Liver (tissue), 9 donors: Measurements from ENCODE around the gene EXOC4. TPM values are rescaled to one million over a fixed set of nuclear protein-coding genes. Genes with fewer than 3 reads are reported as not detected.

Experiments used
- DNase-seq: peaks from one replicate; pipeline ENCODE4 v3.0.0-alpha.2; 2017; ENCODE audit warnings: low spot score
- H3K27ac ChIP-seq, 2 donors: one replicate each; pipeline ENCODE4 v1.7.0; 2013; ENCODE audit warnings: inconsistent platforms in 2 of 2, low read length in 2 of 2, control low read depth in 1 of 2, low read depth in 1 of 2, mild to moderate bottlenecking in 1 of 2
- H3K27me3 ChIP-seq, 4 donors: one replicate each; pipeline versions ENCODE4 v1.6.1 to v1.7.0; 2013; ENCODE audit warnings: low read length in 3 of 4, inconsistent platforms in 1 of 4, mild to moderate bottlenecking in 1 of 4, moderate library complexity in 1 of 4; ENCODE audit not compliant: control insufficient read depth in 4 of 4, insufficient read depth in 4 of 4
- H3K36me3 ChIP-seq, 4 donors: one replicate each; pipeline versions ENCODE4 v1.6.1 to v1.7.0; 2013; ENCODE audit warnings: low read length in 3 of 4, mild to moderate bottlenecking in 3 of 4, low read depth in 1 of 4, moderate library complexity in 1 of 4; ENCODE audit not compliant: control insufficient read depth in 4 of 4, insufficient read depth in 3 of 4
- H3K4me1 ChIP-seq, 4 donors: one replicate each; pipeline versions ENCODE4 v1.6.1 to v1.7.0; 2013; ENCODE audit warnings: low read length in 3 of 4, mild to moderate bottlenecking in 3 of 4, moderate library complexity in 1 of 4; ENCODE audit not compliant: control insufficient read depth in 4 of 4, insufficient read depth in 4 of 4
- H3K4me3 ChIP-seq, 3 donors: one replicate each; pipeline versions ENCODE4 v1.6.1 to v1.7.0; 2013; ENCODE audit warnings: low read length in 3 of 3, control low read depth in 1 of 3, low read depth in 1 of 3, mild to moderate bottlenecking in 1 of 3
- H3K9ac ChIP-seq, 2 donors: one replicate each; pipeline ENCODE4 v1.7.0; 2013; ENCODE audit warnings: low read length in 2 of 2, mild to moderate bottlenecking in 2 of 2, moderate library complexity in 2 of 2, control low read depth in 1 of 2, low read depth in 1 of 2
- H3K9me3 ChIP-seq, 4 donors: one replicate each; pipeline versions ENCODE4 v1.6.1 to v1.7.0; 2013; ENCODE audit warnings: low read length in 3 of 4; ENCODE audit not compliant: control insufficient read depth in 4 of 4
- CTCF ChIP-seq: fragments of 150-350 bp; IDR thresholded peaks from 2 replicates; pipeline ENCODE4 v1.5.1; 2017; ENCODE audit warnings: improper control_type of control experiment, low read depth, low read length; ENCODE audit not compliant: missing input control
- EGR1 ChIP-seq, 2 donors: IDR thresholded peaks; 2 replicates each; pipeline ENCODE4 v1.6.1; 2016 to 2018; ENCODE audit warnings: antibody characterized with exemption in 2 of 2, low read depth in 2 of 2
- FOXA1 ChIP-seq: IDR thresholded peaks from 2 replicates; pipeline ENCODE4 v1.6.1; 2016; ENCODE audit warnings: antibody characterized with exemption
- FOXA2 ChIP-seq: IDR thresholded peaks from 2 replicates; pipeline ENCODE4 v1.6.1; 2016; ENCODE audit warnings: antibody characterized with exemption
- HNF4A ChIP-seq, 2 donors: conservative IDR thresholded peaks; 2 replicates each; pipeline ENCODE4 v1.6.1; 2016; ENCODE audit warnings: antibody characterized with exemption in 2 of 2, mild to moderate bottlenecking in 2 of 2
- HNF4G ChIP-seq: IDR thresholded peaks from 2 replicates; pipeline ENCODE4 v1.6.1; 2016; ENCODE audit warnings: antibody characterized with exemption
- JUND ChIP-seq, 2 donors: IDR thresholded peaks; 2 replicates each; pipeline ENCODE4 v1.6.1; 2016; ENCODE audit warnings: antibody characterized with exemption in 2 of 2
- NR2F2 ChIP-seq: IDR thresholded peaks from 2 replicates; pipeline ENCODE4 v1.6.1; 2016; ENCODE audit warnings: antibody characterized with exemption
- RAD21 ChIP-seq, 2 donors: IDR thresholded peaks; 2 replicates each; pipeline ENCODE4 v1.6.1; 2016; ENCODE audit warnings: antibody characterized with exemption in 2 of 2, mild to moderate bottlenecking in 2 of 2
- REST ChIP-seq: IDR thresholded peaks from 2 replicates; pipeline ENCODE4 v1.6.1; 2016; ENCODE audit warnings: antibody characterized with exemption, mild to moderate bottlenecking
- RXRA ChIP-seq, 2 donors: IDR thresholded peaks; 2 replicates each; pipeline ENCODE4 v1.6.1; 2017 to 2018; ENCODE audit warnings: antibody characterized with exemption in 2 of 2, mild to moderate bottlenecking in 1 of 2
- TAF1 ChIP-seq: conservative IDR thresholded peaks from 2 replicates; pipeline ENCODE4 v1.6.1; 2016; ENCODE audit warnings: antibody characterized with exemption, mild to moderate bottlenecking
- YY1 ChIP-seq: IDR thresholded peaks from 2 replicates; pipeline ENCODE4 v1.6.1; 2016; ENCODE audit warnings: antibody characterized with exemption, mild to moderate bottlenecking
- WGBS: extraction: QIAGEN DNeasy Blood & Tissue Kit; methylation state at CpG from one replicate; pipeline ENCODE4 v1.1.7; 2013; 5-methylcytosine and 5-hydroxymethylcytosine counted together
- polyA plus RNA-seq, 2 donors: library from polyadenylated mRNA; stranded (reverse) in 1 of 2; unstranded in 1 of 2; fragments of 200-250 nt in 1 of 2; fragments of >200 nt in 1 of 2; fragmentation: Nextera tagmentation in 1 of 2; extraction: Ambion mirVana in 1 of 2; gene quantifications; one replicate each; pipeline versions ENCODE4 v1.2.1 to v1.2.3, GENCODE V29; 2013 to 2015
- total RNA-seq, 2 donors: library from RNA; depleted of rRNA; stranded (reverse); fragments of >200 nt; gene quantifications; one replicate each; pipeline ENCODE4 v1.2.3, GENCODE V29; 2014
- TF ChIP-seq, protein P1 (sequence below): IDR thresholded peaks from 2 replicates; pipeline ENCODE4 v1.6.1; 2016; ENCODE audit warnings: antibody characterized with exemption
- TF ChIP-seq, protein P2 (sequence below): IDR thresholded peaks from 2 replicates; pipeline ENCODE4 v1.6.1; 2016; ENCODE audit warnings: antibody characterized with exemption
- donor health status: healthy.
- donor health status: healthy.
- donor health status: healthy.
- donor health status: healthy.
- donor health status: healthy.

Gene EXOC4
- total and polyA plus RNA-seq, 4 donors: 9.5 to 55.9 (median 23.6) TPM

DNA sequence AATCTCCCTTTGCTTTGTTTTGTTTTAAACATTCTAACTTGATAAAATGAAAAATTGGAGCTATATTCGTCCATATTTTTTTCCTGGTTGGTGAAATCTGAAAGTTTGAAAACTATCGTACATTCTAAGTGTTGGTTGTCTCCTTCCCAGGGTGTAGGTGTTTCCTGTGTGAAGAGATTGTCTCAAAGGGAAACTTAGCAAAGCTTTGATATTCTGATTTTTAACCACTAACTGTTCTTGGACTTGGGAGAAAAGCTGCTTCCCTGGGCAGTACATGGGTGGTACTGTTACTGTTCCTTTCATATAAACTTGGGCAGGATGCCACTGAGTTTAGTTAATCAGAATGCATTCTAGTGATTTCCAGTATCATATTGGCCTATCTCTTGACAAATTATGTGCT, 620.8 kb downstream of the EXOC4 start (continued):
- no peak for TF ChIP-seq RAD21 (IDR thresholded peaks at IDR 0.05)
- TF ChIP-seq HNF4A (conservative IDR thresholded peaks at IDR 0.05): no peak

DNA sequence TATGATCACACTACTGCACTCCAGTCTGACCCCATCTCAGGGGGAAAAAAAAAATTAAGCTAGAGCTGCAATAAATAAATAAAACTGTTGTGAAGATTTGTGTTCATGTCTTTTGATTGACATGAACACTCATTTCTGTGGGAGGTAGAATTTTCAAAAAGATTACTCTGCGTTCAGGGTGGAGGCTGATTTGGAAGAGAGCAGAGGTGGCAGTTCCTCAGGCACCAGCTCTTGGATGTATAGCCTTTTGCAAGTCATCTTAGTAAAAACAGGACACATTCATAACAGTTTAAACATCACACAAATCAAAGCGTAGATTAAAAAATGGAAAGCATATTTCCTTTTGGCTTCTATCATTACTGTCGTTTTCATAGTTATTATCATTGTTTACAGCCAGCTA, 630.7 kb downstream of the EXOC4 start:
- 80% methylated on average over 3 of the region's 3 CpGs for WGBS

More for the DNA sequence above, 630.7 kb downstream of the EXOC4 start:
- DNase-seq: no peak
- Histone ChIP-seq H3K9ac (no peak overlapping the region), H3K9me3 (no peaks in the 10 kb centered on the region), H3K4me3 (no peak overlapping the region), H3K27ac (no peak overlapping the region), H3K4me1 (no peaks in the 10 kb centered on the region), H3K27me3 (no peaks in the 10 kb centered on the region), H3K36me3 (no peaks in the 10 kb centered on the region)
- TF ChIP-seq FOXA2: no peak
- TF ChIP-seq FOXA1: no peak
- no peak for TF ChIP-seq RAD21 (IDR thresholded peaks at IDR 0.05)
- TF ChIP-seq, protein P1, sequence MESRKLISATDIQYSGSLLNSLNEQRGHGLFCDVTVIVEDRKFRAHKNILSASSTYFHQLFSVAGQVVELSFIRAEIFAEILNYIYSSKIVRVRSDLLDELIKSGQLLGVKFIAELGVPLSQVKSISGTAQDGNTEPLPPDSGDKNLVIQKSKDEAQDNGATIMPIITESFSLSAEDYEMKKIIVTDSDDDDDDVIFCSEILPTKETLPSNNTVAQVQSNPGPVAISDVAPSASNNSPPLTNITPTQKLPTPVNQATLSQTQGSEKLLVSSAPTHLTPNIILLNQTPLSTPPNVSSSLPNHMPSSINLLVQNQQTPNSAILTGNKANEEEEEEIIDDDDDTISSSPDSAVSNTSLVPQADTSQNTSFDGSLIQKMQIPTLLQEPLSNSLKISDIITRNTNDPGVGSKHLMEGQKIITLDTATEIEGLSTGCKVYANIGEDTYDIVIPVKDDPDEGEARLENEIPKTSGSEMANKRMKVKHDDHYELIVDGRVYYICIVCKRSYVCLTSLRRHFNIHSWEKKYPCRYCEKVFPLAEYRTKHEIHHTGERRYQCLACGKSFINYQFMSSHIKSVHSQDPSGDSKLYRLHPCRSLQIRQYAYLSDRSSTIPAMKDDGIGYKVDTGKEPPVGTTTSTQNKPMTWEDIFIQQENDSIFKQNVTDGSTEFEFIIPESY: no peak
- TF ChIP-seq CTCF: no peak
- TF ChIP-seq NR2F2: no peak
- no peak for TF ChIP-seq YY1
- TF ChIP-seq, protein P2, sequence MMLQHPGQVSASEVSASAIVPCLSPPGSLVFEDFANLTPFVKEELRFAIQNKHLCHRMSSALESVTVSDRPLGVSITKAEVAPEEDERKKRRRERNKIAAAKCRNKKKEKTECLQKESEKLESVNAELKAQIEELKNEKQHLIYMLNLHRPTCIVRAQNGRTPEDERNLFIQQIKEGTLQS: no peak
- no peak for TF ChIP-seq EGR1 (IDR thresholded peaks at IDR 0.05; ENCODE audit: low read depth in 2 of 2)
- no peak for TF ChIP-seq REST
- TF ChIP-seq HNF4G: no peak
- TF ChIP-seq RXRA (IDR thresholded peaks at IDR 0.05): no peak
- TF ChIP-seq TAF1: no peak
- no peak for TF ChIP-seq JUND (IDR thresholded peaks at IDR 0.05)
